ENCODE measurements around the gene ALDOB. TPM values are rescaled to one million over a fixed set of nuclear protein-coding genes. Genes with fewer than 3 reads are reported as not detected.

ALDOB gene
- total RNA-seq, 2 donors from 2014 or later = 0.29 TPM; not detected in 1

DNA sequence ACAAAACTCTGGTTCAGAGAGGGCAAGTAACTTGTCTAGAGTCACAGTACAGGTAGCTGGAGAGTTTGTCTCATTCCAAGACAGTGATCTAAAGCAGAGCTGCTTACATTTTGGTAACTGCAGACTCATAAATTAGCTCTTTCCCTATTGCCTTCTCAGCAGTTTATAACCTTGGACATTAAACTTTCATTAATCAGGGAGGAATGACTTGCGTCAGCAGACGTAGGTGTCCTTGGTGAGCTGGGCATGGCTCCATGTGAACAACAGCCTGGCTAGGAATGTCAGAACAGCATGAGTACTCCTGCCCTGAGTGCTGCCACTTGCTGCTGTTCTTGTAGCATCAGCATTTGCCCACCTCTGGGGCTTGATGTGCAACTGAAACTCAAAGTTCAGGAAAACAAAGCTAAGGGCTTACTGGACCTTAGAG lies 2.2 kb upstream of the ALDOB start:
- H3K36me3 ChIP-seq (ENCODE audit: control insufficient read depth, insufficient read depth, low read length) = no peaks in the 10 kb centered on the region
- H3K4me3 ChIP-seq (ENCODE audit: low read length) = no peak overlapping the region
- Mint-ChIP-seq H3K4me1 (no peaks in the 10 kb centered on the region), H3K9me3 (no peaks in the 10 kb centered on the region), H3K4me3 (no peak overlapping the region), H3K27me3 (ENCODE audit: insufficient read depth) (no peaks in the 10 kb centered on the region), H3K36me3 (ENCODE audit: low read depth) (no peaks in the 10 kb centered on the region), H3K27ac (no peak overlapping the region)
- WGBS, 2 experiments (ENCODE audit: insufficient coverage in 1 of 2, insufficient read length in 1 of 2) = 88 to 97% methylated on average over 2 of the region's 2 CpGs
- no peaks in the 10 kb centered on the region for H3K4me1 ChIP-seq (ENCODE audit: control insufficient read depth, insufficient read depth, low read length)
- no peaks in the 10 kb centered on the region for H3K27me3 ChIP-seq (ENCODE audit: control insufficient read depth, insufficient read depth, low read length, poor library complexity, severe bottlenecking)
- TF ChIP-seq, protein P1, sequence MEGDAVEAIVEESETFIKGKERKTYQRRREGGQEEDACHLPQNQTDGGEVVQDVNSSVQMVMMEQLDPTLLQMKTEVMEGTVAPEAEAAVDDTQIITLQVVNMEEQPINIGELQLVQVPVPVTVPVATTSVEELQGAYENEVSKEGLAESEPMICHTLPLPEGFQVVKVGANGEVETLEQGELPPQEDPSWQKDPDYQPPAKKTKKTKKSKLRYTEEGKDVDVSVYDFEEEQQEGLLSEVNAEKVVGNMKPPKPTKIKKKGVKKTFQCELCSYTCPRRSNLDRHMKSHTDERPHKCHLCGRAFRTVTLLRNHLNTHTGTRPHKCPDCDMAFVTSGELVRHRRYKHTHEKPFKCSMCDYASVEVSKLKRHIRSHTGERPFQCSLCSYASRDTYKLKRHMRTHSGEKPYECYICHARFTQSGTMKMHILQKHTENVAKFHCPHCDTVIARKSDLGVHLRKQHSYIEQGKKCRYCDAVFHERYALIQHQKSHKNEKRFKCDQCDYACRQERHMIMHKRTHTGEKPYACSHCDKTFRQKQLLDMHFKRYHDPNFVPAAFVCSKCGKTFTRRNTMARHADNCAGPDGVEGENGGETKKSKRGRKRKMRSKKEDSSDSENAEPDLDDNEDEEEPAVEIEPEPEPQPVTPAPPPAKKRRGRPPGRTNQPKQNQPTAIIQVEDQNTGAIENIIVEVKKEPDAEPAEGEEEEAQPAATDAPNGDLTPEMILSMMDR (conservative IDR thresholded peaks at IDR 0.05) = no peak
- H3K9ac ChIP-seq (ENCODE audit: extremely low read depth, low read length, poor library complexity, severe bottlenecking) = no peak overlapping the region
- H3K9me3 ChIP-seq (ENCODE audit: control insufficient read depth, low read length) = no peaks in the 10 kb centered on the region
- H3K27ac ChIP-seq (ENCODE audit: low read depth, low read length) = no peak overlapping the region
- DNase-seq = no peak

DNA sequence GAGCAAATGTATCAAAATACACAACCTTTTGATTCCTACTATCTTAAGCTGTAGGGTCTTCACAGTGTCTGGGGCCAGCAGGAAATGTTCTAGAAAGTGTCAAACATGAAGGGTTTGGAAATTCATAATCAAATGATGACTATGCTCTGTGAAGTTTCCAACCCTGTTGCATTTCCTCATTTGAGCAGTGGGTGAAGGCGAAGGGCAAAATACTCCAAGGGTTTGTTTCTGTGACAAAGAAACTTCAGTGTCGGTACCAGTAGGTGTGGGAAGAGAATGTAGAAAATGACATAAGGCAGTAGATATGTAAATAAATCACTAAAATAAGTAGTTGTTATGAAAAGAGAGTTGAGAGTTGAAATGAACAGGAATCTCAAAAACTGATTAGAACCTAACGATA lies 576 bp downstream of the ALDOB start:
- H3K4me1 ChIP-seq (ENCODE audit: control insufficient read depth, insufficient read depth, low read length) = no peaks in the 10 kb centered on the region
- H3K36me3 ChIP-seq (ENCODE audit: control insufficient read depth, insufficient read depth, low read length) = no peaks in the 10 kb centered on the region
- H3K27me3 Mint-ChIP-seq (ENCODE audit: insufficient read depth) = peaks cover 5% of the 10 kb centered on the region
- no peak overlapping the region for H3K9ac ChIP-seq (ENCODE audit: extremely low read depth, low read length, poor library complexity, severe bottlenecking)
- H3K4me1 Mint-ChIP-seq = no peaks in the 10 kb centered on the region
- H3K4me3 ChIP-seq (ENCODE audit: low read length) = no peak overlapping the region
- no peaks in the 10 kb centered on the region for H3K9me3 Mint-ChIP-seq
- H3K36me3 Mint-ChIP-seq (ENCODE audit: low read depth) = no peaks in the 10 kb centered on the region
- DNase-seq = no peak
- no peak overlapping the region for H3K27ac ChIP-seq (ENCODE audit: low read depth, low read length)
- 92 to 94% methylated on average over 3 of the region's 3 CpGs for WGBS, 2 experiments (ENCODE audit: insufficient coverage in 1 of 2, insufficient read length in 1 of 2)
- H3K9me3 ChIP-seq (ENCODE audit: control insufficient read depth, low read length) = no peaks in the 10 kb centered on the region
- no peak overlapping the region for H3K4me3 Mint-ChIP-seq
- no peak overlapping the region for H3K27ac Mint-ChIP-seq
- H3K27me3 ChIP-seq (ENCODE audit: control insufficient read depth, insufficient read depth, low read length, poor library complexity, severe bottlenecking) = no peaks in the 10 kb centered on the region
- TF ChIP-seq, protein P1 (conservative IDR thresholded peaks at IDR 0.05) = no peak

DNA sequence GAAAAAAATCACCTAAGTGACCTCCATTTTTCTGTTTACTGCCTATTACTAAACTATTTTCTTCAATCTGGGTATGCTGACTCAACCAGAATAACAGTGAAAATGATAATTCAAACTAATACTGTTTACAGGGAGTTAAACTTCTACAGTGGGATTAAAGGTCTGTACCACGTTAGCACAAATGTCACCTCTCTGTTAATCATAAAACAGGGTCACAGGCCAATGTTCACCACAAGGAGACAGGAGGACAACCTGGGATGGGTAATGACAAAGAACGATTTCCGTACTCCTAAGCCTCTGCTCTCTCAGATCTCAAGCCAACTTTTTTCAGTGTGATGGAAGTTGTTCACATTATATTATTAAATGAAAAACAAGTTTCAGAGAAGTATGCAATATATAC lies 2.3 kb downstream of the ALDOB start:
- Histone ChIP-seq H3K9ac (ENCODE audit: extremely low read depth, low read length, poor library complexity, severe bottlenecking) (no peak overlapping the region), H3K4me3 (ENCODE audit: low read length) (no peak overlapping the region), H3K27ac (ENCODE audit: low read depth, low read length) (no peak overlapping the region), H3K27me3 (ENCODE audit: control insufficient read depth, insufficient read depth, low read length, poor library complexity, severe bottlenecking) (no peaks in the 10 kb centered on the region), H3K9me3 (ENCODE audit: control insufficient read depth, low read length) (no peaks in the 10 kb centered on the region), H3K36me3 (ENCODE audit: control insufficient read depth, insufficient read depth, low read length) (no peaks in the 10 kb centered on the region), H3K4me1 (ENCODE audit: control insufficient read depth, insufficient read depth, low read length) (no peaks in the 10 kb centered on the region)
- Mint-ChIP-seq H3K27ac (no peak overlapping the region), H3K27me3 (ENCODE audit: insufficient read depth) (peaks cover 9% of the 10 kb centered on the region), H3K9me3 (no peaks in the 10 kb centered on the region), H3K4me1 (no peaks in the 10 kb centered on the region), H3K36me3 (ENCODE audit: low read depth) (no peaks in the 10 kb centered on the region), H3K4me3 (no peak overlapping the region)
- DNase-seq = no peak
- TF ChIP-seq, protein P1 (conservative IDR thresholded peaks at IDR 0.05) = no peak
- WGBS, 2 experiments (ENCODE audit: insufficient coverage in 1 of 2, insufficient read length in 1 of 2) = 91 to 100% methylated on average over 1 to 3 of the region's 3 CpGs

Measured in endodermal cell (in vitro differentiated cells).